ENCODE measurements around the gene CHERP. TPM values are rescaled to one million over a fixed set of nuclear protein-coding genes. Genes with fewer than 3 reads are reported as not detected.
"Not testable (repeated sequence)": the region's sequence is repeated elsewhere in the genome, so short reads cannot be mapped to it uniquely, and the experiment has no call there.

CHERP gene
- total and polyA plus RNA-seq, 2 experiments from 2014 or later, result 7.8 to 38.7 TPM

DNA sequence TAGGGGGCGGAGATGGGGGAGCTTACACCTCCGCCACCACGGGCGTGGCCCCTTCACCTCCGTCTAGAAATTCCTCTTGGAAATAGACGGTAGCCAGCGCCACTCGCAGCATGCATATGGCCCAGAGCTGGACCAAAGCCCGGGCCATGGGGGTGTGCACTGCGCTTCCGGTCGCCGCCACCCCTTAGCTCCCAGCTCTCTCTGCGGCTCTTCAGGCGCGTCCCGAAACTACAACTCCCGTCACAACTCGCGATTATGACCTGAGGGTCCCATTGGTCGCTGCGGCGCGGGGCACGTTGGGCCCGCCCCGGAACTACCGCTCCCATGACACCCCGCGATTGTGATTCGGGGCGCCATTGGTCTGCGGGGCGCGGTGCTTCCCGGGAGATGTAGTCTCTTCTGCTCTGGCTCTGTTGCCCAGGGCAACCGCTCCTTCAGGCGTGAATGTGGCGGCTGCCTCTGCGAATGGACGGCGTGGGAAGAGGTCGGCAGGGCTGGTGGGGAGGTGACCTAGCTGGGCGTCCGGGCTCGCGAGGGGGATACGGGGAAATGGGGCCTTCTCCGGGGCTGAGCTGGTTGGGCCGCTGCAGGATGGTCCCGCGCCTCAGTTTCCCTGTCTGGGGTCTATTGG is 46.1 kb downstream of the CHERP start, which contains the start of the genes C19orf44 and CALR3:
Gene C19orf44, plus strand, starts transcription at position 413 of the 631 bp plus-strand sequence. CDS start 4,399 bp downstream, outside the sequence.
Gene CALR3, minus strand, starts transcription at position 186 of the 631 bp plus-strand sequence. Its CDS starts 38 bp downstream, at position 148.
- Histone ChIP-seq H3K36me3 (replicated peaks; ENCODE audit: insufficient read depth, low read depth) (no peaks in the 10 kb centered on the region), H3K4me1 (ENCODE audit: insufficient read depth) (peaks cover 4% of the 10 kb centered on the region), H3K79me2 (peaks cover 18% of the 10 kb centered on the region), H2AFZ (peak within 1 kb of the TSS; percentile 85), H4K20me1 (ENCODE audit: insufficient read depth, poor library complexity, severe bottlenecking) (no peaks in the 10 kb centered on the region), H3K27me3 (no peaks in the 10 kb centered on the region), H3K9me3 (ENCODE audit: low read depth) (no peaks in the 10 kb centered on the region), H3K27ac (peak within 1 kb of the TSS; percentile 56), H3K4me3 (peak within 1 kb of the TSS; percentile 41), H3K9me2 (replicated peaks; ENCODE audit: insufficient read depth) (no peaks in the 10 kb centered on the region), H3K4me2 (peak within 1 kb of the TSS; percentile 79)
- peak; percentile 99 for DNase-seq (ENCODE audit: low spot score)
- TF ChIP-seq, protein P1, sequence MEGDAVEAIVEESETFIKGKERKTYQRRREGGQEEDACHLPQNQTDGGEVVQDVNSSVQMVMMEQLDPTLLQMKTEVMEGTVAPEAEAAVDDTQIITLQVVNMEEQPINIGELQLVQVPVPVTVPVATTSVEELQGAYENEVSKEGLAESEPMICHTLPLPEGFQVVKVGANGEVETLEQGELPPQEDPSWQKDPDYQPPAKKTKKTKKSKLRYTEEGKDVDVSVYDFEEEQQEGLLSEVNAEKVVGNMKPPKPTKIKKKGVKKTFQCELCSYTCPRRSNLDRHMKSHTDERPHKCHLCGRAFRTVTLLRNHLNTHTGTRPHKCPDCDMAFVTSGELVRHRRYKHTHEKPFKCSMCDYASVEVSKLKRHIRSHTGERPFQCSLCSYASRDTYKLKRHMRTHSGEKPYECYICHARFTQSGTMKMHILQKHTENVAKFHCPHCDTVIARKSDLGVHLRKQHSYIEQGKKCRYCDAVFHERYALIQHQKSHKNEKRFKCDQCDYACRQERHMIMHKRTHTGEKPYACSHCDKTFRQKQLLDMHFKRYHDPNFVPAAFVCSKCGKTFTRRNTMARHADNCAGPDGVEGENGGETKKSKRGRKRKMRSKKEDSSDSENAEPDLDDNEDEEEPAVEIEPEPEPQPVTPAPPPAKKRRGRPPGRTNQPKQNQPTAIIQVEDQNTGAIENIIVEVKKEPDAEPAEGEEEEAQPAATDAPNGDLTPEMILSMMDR (IDR thresholded peaks at IDR 0.05; ENCODE audit: poor library complexity), result peak; percentile 18
- no peak for TF ChIP-seq EZH2 (IDR thresholded peaks at IDR 0.05; ENCODE audit: borderline replicate concordance)
- no peak for TF ChIP-seq EZH2phosphoT487 (IDR thresholded peaks at IDR 0.05; ENCODE audit: low read depth, severe bottlenecking, unreplicated experiment)
- 3% methylated on average over 39 of the region's 52 CpGs for WGBS (ENCODE audit: low lambda C conversion rate, missing lambda C conversion rate)

DNA sequence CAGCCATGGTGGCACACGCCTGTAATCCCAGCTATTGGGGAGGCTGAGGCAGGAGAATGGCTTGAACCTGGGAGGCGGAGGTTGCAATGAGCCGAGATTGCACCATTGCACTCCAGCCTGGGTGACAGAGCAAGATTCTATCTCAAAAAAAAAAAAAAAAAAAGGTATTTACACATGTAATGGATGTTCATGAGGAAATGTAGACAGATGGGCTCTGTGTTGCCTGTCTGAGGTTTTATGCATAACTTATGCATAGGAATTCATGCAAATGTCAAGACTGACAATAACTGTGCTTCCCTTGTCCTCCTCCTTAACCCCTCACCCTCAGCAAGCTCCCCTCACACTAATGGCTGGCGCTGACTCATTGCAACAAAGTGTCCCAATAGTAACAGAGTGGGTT is 55.8 kb downstream of the CHERP start:
- H3K4me1 ChIP-seq (ENCODE audit: insufficient read depth); H3K36me3 ChIP-seq (replicated peaks; ENCODE audit: insufficient read depth, low read depth); H3K9me3 ChIP-seq (ENCODE audit: low read depth); H2AFZ ChIP-seq; H3K27ac ChIP-seq; H3K27me3 ChIP-seq; H3K4me2 ChIP-seq; H3K79me2 ChIP-seq; H3K4me3 ChIP-seq; H3K9me2 ChIP-seq (replicated peaks; ENCODE audit: insufficient read depth); DNase-seq (ENCODE audit: low spot score); H4K20me1 ChIP-seq (ENCODE audit: insufficient read depth, poor library complexity, severe bottlenecking): not testable (repeated sequence)
- 91% methylated on average over 4 of the region's 4 CpGs for WGBS (ENCODE audit: low lambda C conversion rate, missing lambda C conversion rate)

DNA sequence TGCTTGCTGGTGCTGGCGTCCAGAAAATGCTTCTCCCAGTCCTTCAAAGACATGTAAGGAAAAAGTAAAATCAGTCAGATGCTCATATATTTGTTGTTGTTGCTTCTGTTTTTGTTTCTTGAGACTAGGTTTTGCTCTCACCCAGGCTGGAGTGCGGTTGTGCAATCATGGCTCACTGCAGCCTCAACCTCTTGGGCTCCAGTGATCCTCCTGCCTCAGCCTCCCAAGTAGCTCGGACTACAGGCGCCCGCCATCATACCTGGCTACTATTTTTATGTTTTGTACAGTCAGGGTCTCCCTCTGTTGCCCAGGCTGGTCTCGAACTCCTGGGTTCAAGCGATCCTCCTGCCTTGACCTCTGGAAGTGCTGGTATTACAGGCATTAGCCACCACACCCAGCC is 59.5 kb downstream of the CHERP start:
- 88% methylated on average over 7 of the region's 7 CpGs for WGBS (ENCODE audit: low lambda C conversion rate, missing lambda C conversion rate)
- Histone ChIP-seq H2AFZ (no peak overlapping the region), H3K4me2 (no peak overlapping the region), H3K27me3 (no peaks in the 10 kb centered on the region), H3K79me2 (no peaks in the 10 kb centered on the region), H3K36me3 (replicated peaks; ENCODE audit: insufficient read depth, low read depth) (no peaks in the 10 kb centered on the region), H4K20me1 (ENCODE audit: insufficient read depth, poor library complexity, severe bottlenecking) (no peaks in the 10 kb centered on the region), H3K9me3 (ENCODE audit: low read depth) (no peaks in the 10 kb centered on the region), H3K27ac (no peak overlapping the region), H3K4me3 (no peak overlapping the region), H3K9me2 (replicated peaks; ENCODE audit: insufficient read depth) (no peaks in the 10 kb centered on the region), H3K4me1 (ENCODE audit: insufficient read depth) (no peaks in the 10 kb centered on the region)
- TF ChIP-seq EZH2 (IDR thresholded peaks at IDR 0.05; ENCODE audit: borderline replicate concordance), result no peak
- TF ChIP-seq, protein P1 (IDR thresholded peaks at IDR 0.05; ENCODE audit: poor library complexity), result no peak
- TF ChIP-seq EZH2phosphoT487 (IDR thresholded peaks at IDR 0.05; ENCODE audit: low read depth, severe bottlenecking, unreplicated experiment), result no peak
- no peak for DNase-seq (ENCODE audit: low spot score)

DNA sequence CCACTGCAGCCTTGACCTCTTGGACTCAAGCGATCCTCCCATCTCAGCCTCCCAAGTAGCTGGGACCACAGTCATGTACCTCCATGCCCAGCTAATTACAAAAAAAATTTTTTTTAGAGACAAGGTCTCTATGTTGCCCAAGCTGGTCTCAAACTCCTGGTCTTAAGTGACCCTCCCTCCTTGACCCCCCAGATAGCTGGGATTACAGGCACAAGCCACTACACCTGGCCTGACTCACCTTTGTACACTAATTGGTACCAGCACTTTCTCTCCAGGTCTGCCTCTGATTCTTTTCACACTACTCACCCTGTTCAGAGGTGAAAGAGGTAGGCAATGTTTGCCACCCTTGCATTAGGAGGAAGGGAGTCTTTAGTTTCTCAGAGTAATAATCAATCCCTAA is 64.9 kb downstream of the CHERP start:
- Histone ChIP-seq H3K4me1 (ENCODE audit: insufficient read depth) (no peaks in the 10 kb centered on the region), H4K20me1 (ENCODE audit: insufficient read depth, poor library complexity, severe bottlenecking) (no peaks in the 10 kb centered on the region), H3K4me3 (no peak overlapping the region), H3K9me2 (replicated peaks; ENCODE audit: insufficient read depth) (no peaks in the 10 kb centered on the region), H2AFZ (no peak overlapping the region), H3K27me3 (no peaks in the 10 kb centered on the region), H3K79me2 (no peaks in the 10 kb centered on the region), H3K4me2 (no peak overlapping the region), H3K27ac (no peak overlapping the region), H3K9me3 (ENCODE audit: low read depth) (no peaks in the 10 kb centered on the region), H3K36me3 (replicated peaks; ENCODE audit: insufficient read depth, low read depth) (no peaks in the 10 kb centered on the region)
- TF ChIP-seq EZH2 (IDR thresholded peaks at IDR 0.05; ENCODE audit: borderline replicate concordance) (no peak), EZH2phosphoT487 (IDR thresholded peaks at IDR 0.05; ENCODE audit: low read depth, severe bottlenecking, unreplicated experiment) (no peak)
- TF ChIP-seq, protein P1 (IDR thresholded peaks at IDR 0.05; ENCODE audit: poor library complexity), result no peak
- 100% methylated on average over 1 of the region's 1 CpG for WGBS (ENCODE audit: low lambda C conversion rate, missing lambda C conversion rate)
- no peak for DNase-seq (ENCODE audit: low spot score)

Measured in hepatocyte (in vitro differentiated cells).